HEK293T (cell line): ENCODE measurements around the gene KRT27.
"Not testable (repeated sequence)": the region's sequence is repeated elsewhere in the genome, so short reads cannot be mapped to it uniquely, and the experiment has no call there.

Experiments used
- CTCF ChIA-PET: fragments of 350-600 bp; formaldehyde crosslinking; extraction: SDS; loops from one replicate; lab custom pipeline; 2021; ENCODE audit warnings: antibody characterized with exemption, inconsistent platforms; lab: Yijun Ruan, JAX
- POLR2A ChIA-PET: fragments of 350-600 bp; formaldehyde crosslinking; extraction: SDS; loops from one replicate; lab custom pipeline; 2020; ENCODE audit warnings: antibody characterized with exemption, inconsistent platforms; lab: Yijun Ruan, JAX
- DNase-seq: peaks from one replicate; pipeline ENCODE4 v3.0.0; 2012; ENCODE audit warnings: mixed read lengths; ENCODE audit errors: extremely low spot score
- ARNT ChIP-seq: fragments of 450-650 bp; IDR thresholded peaks from 2 replicates; pipeline ENCODE4 v1.6.1; 2017; ENCODE audit warnings: mild to moderate bottlenecking
- BHLHE40 ChIP-seq: fragments of 450-650 bp; IDR thresholded peaks from 2 replicates; pipeline ENCODE4 v1.6.1; 2016; ENCODE audit warnings: mild to moderate bottlenecking, moderate library complexity, borderline replicate concordance
- CTBP1 ChIP-seq: fragments of 450-650 bp; IDR thresholded peaks from 2 replicates; pipeline ENCODE4 v1.6.1; 2016; ENCODE audit warnings: borderline replicate concordance
- ELF4 ChIP-seq: fragments of 450-650 bp; IDR thresholded peaks from 2 replicates; pipeline ENCODE4 v1.6.1; 2017; ENCODE audit warnings: antibody characterized with exemption
- FOXA1 ChIP-seq: fragments of 450-650 bp; IDR thresholded peaks from 2 replicates; pipeline ENCODE4 v1.6.1; 2016; ENCODE audit warnings: mild to moderate bottlenecking
- FOXK2 ChIP-seq: fragments of 450-650 bp; IDR thresholded peaks from 2 replicates; pipeline ENCODE4 v1.6.1; 2016; ENCODE audit warnings: mild to moderate bottlenecking
- FOXM1 ChIP-seq: fragments of 450-650 bp; IDR thresholded peaks from 2 replicates; pipeline ENCODE4 v1.6.1; 2017; ENCODE audit warnings: mild to moderate bottlenecking, borderline replicate concordance
- HDGF ChIP-seq: fragments of 450-650 bp; IDR thresholded peaks from 2 replicates; pipeline ENCODE4 v1.6.1; 2017; ENCODE audit warnings: antibody characterized with exemption, borderline replicate concordance
- L3MBTL2 ChIP-seq: fragments of 450-650 bp; conservative IDR thresholded peaks from 2 replicates; pipeline ENCODE4 v1.6.1; 2016; ENCODE audit warnings: mild to moderate bottlenecking
- LEF1 ChIP-seq: fragments of 450-650 bp; IDR thresholded peaks from 2 replicates; pipeline ENCODE4 v1.6.1; 2017; ENCODE audit warnings: mild to moderate bottlenecking, borderline replicate concordance
- NFRKB ChIP-seq: fragments of 450-650 bp; IDR thresholded peaks from 2 replicates; pipeline ENCODE4 v1.6.1; 2016; ENCODE audit warnings: mild to moderate bottlenecking, moderate library complexity
- SP1 ChIP-seq: fragments of 450-650 bp; IDR thresholded peaks from 2 replicates; pipeline ENCODE4 v1.6.1; 2017
- SUZ12 ChIP-seq: fragments of 450-650 bp; IDR thresholded peaks from 2 replicates; pipeline ENCODE4 v1.6.1; 2016; ENCODE audit warnings: mild to moderate bottlenecking
- TARDBP ChIP-seq: fragments of 450-650 bp; IDR thresholded peaks from 2 replicates; pipeline ENCODE4 v1.6.1; 2016
- ZNF384 ChIP-seq: fragments of 450-650 bp; IDR thresholded peaks from 2 replicates; pipeline ENCODE4 v1.6.1; 2016
- TF ChIP-seq, protein P1 (sequence below): fragments of 450-650 bp; IDR thresholded peaks from 2 replicates; pipeline ENCODE4 v1.6.1; 2016

Gene KRT27

DNA sequence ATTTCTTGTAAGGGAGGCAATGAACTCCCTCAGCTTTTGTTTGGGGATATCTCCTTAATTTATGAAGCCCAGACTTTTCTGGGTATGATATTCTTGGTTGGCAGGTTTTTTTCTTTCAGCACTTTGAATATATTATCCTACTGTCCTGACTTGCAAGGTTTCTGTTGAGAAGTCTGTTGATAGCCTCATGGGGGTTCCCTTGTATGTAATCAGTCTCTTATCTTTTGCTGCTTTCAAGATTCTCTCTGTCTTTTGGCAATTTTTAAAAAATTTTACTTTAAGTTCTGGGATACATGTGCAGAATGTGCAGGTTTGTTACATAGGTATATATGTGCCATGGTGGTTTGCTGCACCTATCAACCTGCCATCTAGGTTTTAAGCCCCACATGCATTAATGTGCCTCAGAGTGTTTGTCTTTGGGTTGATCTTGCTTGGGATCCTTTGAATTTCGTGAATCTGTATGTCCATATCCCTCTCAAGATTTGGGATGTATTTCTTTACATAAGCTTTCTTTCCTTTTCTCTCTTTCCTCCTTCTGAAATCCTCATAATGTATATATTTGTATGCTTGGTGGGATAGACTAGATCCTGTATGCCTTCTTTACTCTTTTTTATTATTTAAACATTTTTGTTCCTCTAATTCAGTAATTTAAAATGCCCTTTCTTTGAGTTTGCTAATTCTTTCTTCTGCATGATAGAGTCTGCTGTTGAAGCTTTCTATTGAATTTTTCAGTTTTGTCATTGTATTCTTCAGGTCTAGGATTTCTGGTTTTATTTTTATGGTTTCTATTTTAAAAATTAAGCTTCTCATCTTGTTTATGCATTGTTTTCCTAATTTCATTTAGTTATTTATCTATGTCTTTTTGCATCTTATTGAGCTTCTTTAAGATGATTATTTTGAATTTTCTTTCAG is 22.0 kb downstream of the KRT27 start:
- ChIA-PET POLR2A (no interaction called here), CTCF (no interaction called here)
- no peak for TF ChIP-seq ARNT
- no peak for TF ChIP-seq NFRKB
- TF ChIP-seq, protein P1, sequence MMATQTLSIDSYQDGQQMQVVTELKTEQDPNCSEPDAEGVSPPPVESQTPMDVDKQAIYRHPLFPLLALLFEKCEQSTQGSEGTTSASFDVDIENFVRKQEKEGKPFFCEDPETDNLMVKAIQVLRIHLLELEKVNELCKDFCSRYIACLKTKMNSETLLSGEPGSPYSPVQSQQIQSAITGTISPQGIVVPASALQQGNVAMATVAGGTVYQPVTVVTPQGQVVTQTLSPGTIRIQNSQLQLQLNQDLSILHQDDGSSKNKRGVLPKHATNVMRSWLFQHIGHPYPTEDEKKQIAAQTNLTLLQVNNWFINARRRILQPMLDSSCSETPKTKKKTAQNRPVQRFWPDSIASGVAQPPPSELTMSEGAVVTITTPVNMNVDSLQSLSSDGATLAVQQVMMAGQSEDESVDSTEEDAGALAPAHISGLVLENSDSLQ = no peak
- TF ChIP-seq FOXM1 = no peak
- TF ChIP-seq BHLHE40 = no peak
- TF ChIP-seq SUZ12 = no peak
- TF ChIP-seq FOXA1 = no peak
- no peak for TF ChIP-seq ELF4
- TF ChIP-seq FOXK2 = no peak
- no peak for TF ChIP-seq ZNF384
- no peak for TF ChIP-seq HDGF
- no peak for DNase-seq

DNA sequence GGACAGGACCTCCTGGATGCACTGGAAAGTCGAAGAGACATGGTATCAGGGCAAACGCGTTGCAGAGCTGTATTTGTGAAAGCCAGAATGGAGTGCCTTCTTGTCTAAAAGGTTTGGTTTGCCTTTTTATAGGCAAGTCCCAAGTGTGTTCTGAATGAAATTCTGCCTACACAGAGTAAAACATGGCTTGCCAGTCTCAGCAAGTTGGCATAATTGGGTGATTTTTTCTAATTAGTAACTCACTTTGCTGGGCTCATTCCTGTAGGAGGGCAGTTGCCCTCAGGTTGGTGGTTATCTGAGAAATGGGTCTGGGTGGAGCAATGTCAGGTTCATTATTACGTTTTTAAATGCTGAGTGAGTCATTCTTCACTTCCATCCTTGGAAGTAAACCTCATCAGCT is 27.1 kb downstream of the KRT27 start, which contains the start of gene KRT25:
KRT25 (minus strand) TSS at position 101 of the 400 bp plus-strand sequence; CDS start at position 41, 60 bp downstream.
- TF ChIP-seq LEF1 (no peak), FOXM1 (no peak), SP1 (no peak), CTBP1 (no peak), ARNT (no peak), BHLHE40 (no peak), SUZ12 (no peak), ELF4 (no peak), NFRKB (no peak), TARDBP (no peak), FOXA1 (no peak), L3MBTL2 (no peak), FOXK2 (no peak), ZNF384 (no peak), HDGF (no peak)
- TF ChIP-seq, protein P1 = no peak
- no peak for DNase-seq
- ChIA-PET POLR2A (no interaction called here), CTCF (no interaction called here)

DNA sequence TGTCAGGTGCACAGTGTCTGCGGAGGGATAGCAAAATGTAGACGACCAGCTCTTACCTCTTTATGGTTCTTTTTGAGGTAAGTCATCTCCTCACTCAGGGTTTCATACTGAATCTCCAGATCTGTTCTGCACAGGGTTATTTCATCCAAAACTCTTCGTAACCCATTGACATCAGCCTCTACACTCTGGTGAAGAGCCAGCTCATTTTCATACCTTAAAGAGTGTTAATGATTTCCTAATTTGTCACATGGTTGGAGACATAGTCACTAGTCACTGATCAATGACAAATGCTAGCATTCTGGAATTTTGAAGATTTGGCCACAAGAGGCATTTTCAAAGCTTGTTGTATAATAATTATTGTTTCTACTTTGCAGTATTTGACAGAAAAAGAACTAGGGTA is 28.5 kb downstream of the KRT27 start:
- CTCF ChIA-PET = no interaction called here
- DNase-seq = no peak
- POLR2A ChIA-PET = no interaction called here
- TF ChIP-seq TARDBP (no peak), LEF1 (no peak), FOXM1 (no peak), ARNT (no peak)
- TF ChIP-seq, protein P1 = no peak

DNA sequence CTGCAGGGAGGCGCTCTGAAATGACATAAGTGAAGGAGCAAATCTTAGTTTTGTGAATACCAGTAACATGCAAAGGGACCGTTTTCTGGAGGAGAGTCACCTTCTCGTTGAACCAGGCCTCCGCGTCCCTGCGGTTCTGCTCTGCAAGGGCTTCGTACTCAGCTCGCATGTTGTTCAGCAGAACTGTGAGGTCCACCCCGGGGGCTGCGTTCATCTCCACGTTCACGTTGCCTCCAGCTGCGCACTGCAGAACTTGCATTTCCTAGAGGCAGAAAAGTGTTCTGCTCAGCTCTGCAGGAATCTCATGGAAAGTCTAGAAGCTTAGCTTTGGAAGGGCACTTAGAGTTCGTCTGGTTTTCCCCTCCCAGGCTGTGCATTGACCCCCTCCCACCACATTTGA is 31.3 kb downstream of the KRT27 start:
- ChIA-PET CTCF (interaction anchor here (0.8 kb wide), 1 partner anchor 11 kb away, joined by 3 read pairs; no protein-coding TSS in a partner anchor), POLR2A (no interaction called here)
- DNase-seq = no peak
- no peak for TF ChIP-seq NFRKB
- no peak for TF ChIP-seq ARNT
- TF ChIP-seq, protein P1 = no peak
- no peak for TF ChIP-seq BHLHE40
- no peak for TF ChIP-seq ELF4
- no peak for TF ChIP-seq SP1
- no peak for TF ChIP-seq CTBP1
- no peak for TF ChIP-seq SUZ12
- TF ChIP-seq FOXA1 = no peak
- TF ChIP-seq HDGF = no peak
- no peak for TF ChIP-seq LEF1
- TF ChIP-seq FOXM1 = no peak
- TF ChIP-seq ZNF384 = no peak

DNA sequence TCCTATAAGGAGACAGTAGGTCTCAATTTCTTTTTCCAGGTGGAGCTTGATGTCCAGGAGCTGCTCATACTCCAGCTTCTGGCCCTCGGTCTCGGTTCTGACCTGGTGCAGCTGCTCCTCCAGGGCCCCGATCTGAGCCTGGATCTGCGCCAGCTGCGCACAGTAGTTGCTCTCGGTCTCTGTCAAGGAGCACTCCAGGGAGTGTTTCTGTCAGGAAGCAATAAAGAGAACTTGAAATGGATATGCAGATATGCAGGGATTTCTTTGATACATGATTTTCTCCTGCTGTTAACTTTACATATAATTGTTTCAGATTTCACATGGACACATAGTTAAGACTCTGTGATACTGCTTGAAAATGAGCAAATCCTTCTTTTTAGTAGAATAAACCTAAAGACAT is 32.0 kb downstream of the KRT27 start:
- ChIA-PET CTCF (interaction anchor here (0.8 kb wide), 1 partner anchor 12 kb away, joined by 3 read pairs; no protein-coding TSS in a partner anchor), POLR2A (no interaction called here)

DNA sequence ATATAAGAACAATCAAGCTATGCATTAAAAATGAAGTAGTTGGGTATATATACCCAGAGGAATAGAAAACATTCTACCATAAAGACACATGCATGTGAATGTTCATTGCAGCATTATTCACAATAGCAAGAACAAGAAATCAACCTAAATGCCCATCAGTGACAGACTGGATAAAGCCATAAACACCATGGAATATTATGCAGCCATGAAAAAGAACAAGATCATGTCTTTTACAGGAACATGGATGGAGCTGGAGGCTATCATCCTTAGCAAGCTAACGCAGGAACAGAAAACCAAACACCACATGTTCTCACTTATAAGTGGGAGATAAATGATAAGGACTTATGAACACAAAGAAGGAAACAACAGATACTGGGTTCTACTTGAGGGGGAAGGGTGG is 33.7 kb downstream of the KRT27 start:
- POLR2A ChIA-PET, CTCF ChIA-PET, DNase-seq: not testable (repeated sequence)

More for the DNA sequence above, 32.0 kb downstream of the KRT27 start:
- no peak for TF ChIP-seq NFRKB
- TF ChIP-seq ARNT = no peak
- no peak for TF ChIP-seq SP1
- no peak for TF ChIP-seq SUZ12
- no peak for TF ChIP-seq FOXM1
- no peak for TF ChIP-seq HDGF
- no peak for TF ChIP-seq ELF4
- TF ChIP-seq, protein P1 = no peak
- no peak for TF ChIP-seq FOXK2
- TF ChIP-seq FOXA1 = no peak
- TF ChIP-seq LEF1 = no peak
- TF ChIP-seq BHLHE40 = no peak
- no peak for TF ChIP-seq L3MBTL2
- TF ChIP-seq TARDBP = no peak
- no peak for TF ChIP-seq ZNF384
- TF ChIP-seq CTBP1 = no peak
- DNase-seq = no peak
